Ammon's horn (tissue), 1 donor: Measurements from ENCODE around the gene CCNF.

Source experiments
- DNase-seq: peaks from one replicate; pipeline ENCODE4 v3.0.0-alpha.2; 2016; ENCODE audit warnings: low spot score

CCNF gene

GRCh38 chr16:2457267-2457666 is 28.0 kb downstream of the CCNF start:
- no peak for DNase-seq

DNA sequence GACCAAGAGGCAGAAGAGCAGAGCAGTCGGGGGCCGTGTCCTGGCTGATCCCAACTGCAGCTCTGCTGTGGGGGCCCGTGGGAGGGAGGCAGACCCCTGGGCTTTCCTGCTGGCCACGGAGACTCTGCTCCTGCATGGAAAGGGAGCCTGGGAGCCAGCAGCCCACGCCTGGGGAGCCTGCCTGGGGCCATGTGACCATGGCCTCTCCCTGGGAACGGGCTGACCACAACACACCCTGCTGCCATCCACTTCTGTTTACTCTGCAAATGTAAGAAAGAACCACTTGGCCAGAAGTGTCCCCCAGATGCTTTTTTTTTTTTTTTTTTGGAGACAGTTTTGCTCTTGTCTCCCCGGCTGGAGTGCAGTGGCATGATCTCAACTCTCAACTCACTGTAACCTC is 28.7 kb downstream of the CCNF start:
- DNase-seq: no peak

GRCh38 chr16:2458887-2459646 is 29.8 kb downstream of the CCNF start:
- no peak for DNase-seq

DNA sequence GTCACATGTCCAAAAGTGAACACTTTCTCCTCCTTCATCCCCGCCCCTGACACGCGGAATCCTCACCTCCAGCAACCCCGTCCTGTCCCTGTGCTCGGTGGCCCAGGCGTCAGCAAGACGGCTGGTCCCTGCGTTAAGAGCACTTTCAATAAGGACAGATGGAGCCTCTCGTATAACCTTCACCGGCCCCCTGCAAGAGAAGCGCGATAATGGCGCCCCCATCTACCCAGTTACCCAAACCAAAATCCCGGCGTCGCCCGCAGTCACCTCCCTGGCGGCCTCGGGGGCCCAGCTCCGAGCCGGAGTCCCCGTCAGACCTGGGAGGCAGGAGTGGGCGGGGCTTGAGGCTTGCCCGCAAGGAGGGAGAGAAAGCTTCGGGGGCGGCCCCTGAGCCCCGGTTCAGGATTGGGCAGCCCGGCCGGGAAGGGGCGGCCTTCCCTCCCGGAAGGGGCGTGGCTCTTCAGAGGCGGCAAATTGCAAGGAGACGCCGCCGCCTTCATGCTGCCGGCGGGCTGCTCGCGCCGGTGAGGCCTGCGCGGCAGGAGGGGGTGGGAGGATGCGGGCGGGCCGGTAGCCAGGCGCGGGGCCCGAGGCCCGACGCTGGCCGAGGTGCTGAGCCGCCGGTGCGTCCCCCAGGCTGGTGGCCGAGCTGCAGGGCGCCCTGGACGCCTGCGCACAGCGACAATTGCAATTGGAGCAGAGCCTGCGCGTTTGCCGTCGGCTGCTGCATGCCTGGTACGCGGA is 30.6 kb downstream of the CCNF start, which contains the start of gene TEDC2:
Gene TEDC2 (plus strand): TSS at position 463 of the 744 bp plus-strand sequence. CDS start 36 bp downstream, at position 499.
- peak; percentile 97 for DNase-seq

- DNase-seq: no peak
Observed at GRCh38 chr16:2460391-2460713, 31.1 kb downstream of the CCNF start.

GRCh38 chr16:2460916-2461315 is 31.7 kb downstream of the CCNF start:
- DNase-seq: no peak

DNA sequence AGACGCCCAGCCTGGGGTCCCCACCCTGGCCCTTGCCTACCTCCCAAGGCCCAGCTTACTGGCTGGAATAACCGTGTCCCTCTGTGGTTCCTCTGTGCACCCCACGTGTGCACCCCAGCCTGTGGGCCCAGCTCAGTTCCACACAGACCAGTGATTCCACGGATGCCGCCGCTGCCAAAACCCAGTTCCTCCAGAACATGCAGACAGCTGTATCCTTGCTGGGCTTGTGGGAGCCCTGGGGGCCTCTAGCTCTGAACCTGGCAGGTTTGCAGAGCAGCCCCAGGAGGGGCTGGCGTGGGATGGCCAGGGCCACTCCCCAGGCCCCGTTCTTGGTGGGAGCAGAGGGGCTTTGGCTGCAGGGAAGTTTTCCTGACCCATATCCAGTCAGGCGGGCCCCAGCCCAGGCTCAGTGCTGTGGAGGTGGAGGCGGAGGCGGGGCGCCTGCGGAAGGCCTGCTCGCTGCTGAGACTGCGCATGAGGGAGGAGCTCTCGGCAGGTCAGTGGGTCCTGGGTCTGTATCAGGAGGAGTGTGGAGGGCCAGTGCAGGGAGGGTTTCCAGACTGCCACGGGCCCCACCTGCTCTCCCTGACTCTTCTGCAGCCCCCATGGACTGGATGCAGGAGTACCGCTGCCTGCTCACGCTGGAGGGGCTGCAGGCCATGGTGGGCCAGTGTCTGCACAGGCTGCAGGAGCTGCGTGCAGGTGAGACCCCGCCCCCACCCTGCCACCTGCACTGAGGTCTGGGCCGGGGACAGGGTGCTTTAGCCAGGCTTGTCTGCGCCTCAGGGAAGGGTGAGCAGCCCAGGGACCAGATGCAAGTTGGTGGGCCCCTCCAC is 33.0 kb downstream of the CCNF start:
- no peak for DNase-seq

GRCh38 chr16:2464333-2464732 is 35.1 kb downstream of the CCNF start:
- no peak for DNase-seq

DNA sequence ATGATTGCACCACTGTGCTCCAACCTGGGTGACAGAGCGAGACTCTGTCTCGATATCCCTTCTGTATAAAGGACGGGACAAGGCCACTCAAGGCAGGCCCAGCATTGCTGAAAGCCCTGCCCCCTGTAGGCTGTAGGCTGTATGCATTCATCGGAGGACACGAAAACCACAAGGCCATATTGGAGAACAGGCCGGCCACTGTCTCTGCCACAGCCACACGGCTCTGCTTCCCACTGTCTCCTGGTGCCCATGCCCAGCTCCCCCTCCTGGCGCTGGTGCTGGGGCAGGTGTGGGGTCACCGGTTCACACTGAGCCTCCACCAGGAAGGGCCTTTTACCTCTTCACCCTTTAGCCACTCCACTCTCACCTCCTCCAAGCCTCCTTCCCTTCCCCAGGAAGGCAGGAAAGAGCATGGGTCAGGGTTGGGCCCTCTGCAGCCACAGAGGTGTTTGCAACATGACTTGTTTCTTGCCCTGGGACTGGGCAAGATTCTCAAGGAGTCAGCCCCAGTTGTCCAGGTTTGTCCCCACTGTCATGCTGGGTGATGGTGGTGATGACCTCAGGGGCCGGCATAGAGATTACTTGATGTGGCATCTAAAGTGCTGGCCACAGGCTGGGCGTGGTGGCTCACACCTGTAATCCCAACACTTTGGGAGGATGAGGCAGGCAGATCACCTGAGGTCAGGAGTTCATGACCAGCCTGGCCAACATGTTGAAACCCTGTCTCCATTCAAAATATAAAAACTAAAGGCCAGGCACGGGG is 36.6 kb downstream of the CCNF start:
- no peak for DNase-seq

DNA sequence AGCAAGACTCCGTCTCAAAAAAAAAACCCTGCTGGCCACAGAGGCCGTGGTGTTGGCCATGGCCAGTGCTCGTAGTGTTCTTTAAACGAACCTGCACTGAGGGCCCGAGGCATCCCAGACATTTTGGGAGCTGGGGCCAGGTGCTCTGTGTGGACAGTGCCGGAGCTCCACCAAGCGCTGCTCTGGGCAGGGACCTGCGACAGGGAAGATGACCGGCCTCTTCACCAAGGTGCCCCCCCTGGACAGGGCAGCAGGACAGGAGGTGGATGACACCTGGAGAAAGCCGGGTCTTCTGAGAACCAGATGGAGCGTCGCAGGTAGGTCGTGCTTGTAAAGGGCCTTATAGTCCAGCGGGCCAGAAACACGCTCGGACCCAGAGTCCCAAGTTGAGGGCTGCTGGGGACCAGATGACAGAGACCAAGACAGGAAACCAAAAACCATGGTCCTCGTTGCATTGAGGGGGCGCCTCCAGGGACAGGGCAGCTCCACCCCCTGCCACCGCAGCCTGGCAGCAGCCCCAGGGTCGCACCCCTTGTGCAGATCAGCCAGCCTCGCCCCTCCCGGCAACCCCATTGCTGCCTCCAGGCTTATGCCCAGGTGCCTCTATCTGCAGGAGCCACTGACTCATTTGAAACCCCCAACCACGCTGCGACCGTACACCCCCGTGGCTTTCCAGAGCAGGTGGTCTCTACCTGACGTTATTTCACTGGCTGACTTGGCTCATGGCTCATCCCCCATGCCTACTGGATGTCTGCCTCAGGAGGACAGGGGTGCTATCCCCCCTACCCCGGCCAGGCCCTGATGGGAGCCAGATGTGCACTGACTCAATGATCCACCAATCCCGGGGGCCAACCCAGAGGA is 37.6 kb downstream of the CCNF start:
- no peak for DNase-seq

- peak; percentile 59 for DNase-seq
Observed at GRCh38 chr16:2467528-2468232, 38.4 kb downstream of the CCNF start.

DNA sequence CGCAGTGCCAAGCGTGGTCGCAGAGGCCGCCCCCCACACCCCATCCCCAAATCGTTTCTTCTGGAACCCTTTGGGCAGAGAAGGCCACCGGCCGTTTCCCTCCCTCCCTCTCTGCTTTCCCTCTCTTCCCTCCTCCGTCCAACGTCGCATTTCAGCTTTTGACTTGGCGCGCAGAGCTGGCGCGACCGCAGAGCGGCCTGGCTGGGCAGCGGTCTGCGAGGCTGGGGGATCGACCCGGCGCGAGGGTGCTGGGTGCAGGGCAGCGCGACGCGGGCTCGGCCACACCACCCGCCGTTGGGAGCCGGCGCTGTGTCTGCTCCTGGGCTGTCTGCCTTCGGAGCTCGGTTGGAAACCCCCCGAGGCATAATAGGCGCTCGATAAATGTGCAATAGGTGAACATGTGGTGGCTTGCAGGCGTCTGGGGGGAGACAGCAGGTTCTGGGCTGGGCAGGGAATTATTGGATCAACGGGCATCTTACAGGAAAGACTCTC is 39.0 kb downstream of the CCNF start:
- DNase-seq: no peak

DNA sequence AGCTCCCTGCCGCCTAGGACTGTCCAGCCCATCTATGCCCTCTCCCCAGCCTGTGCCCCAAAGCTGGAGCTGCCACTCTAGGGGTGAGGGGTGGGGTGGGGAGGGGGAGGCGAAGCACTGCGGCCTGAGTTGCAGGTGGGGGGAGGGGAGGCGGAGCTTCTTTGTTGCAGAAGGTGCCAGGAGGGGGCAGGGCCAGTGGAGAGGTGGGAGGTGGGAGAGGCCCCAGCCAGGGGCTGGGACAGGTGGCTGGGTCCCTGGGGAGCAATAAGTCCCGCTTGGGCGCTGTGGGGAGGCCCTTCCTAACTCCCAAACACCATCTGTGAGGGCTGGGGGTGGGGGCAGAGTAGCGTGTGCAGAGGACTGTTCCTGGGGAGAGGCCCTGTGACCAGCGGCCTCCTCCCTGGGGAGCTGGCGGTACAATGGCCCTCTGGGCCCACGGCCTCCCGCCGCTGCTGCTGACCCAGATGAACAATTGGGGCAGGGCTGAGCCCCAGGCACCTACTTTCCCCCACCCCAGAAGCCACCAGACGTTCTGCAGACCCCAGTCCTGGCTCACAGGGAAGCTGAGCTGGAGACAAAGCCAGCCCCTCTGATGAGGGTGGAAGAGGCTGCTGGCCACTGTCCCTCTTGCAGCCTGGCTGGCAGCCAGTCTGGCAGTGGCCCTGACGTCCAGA is 39.6 kb downstream of the CCNF start:
- DNase-seq: peak; percentile 45

DNA sequence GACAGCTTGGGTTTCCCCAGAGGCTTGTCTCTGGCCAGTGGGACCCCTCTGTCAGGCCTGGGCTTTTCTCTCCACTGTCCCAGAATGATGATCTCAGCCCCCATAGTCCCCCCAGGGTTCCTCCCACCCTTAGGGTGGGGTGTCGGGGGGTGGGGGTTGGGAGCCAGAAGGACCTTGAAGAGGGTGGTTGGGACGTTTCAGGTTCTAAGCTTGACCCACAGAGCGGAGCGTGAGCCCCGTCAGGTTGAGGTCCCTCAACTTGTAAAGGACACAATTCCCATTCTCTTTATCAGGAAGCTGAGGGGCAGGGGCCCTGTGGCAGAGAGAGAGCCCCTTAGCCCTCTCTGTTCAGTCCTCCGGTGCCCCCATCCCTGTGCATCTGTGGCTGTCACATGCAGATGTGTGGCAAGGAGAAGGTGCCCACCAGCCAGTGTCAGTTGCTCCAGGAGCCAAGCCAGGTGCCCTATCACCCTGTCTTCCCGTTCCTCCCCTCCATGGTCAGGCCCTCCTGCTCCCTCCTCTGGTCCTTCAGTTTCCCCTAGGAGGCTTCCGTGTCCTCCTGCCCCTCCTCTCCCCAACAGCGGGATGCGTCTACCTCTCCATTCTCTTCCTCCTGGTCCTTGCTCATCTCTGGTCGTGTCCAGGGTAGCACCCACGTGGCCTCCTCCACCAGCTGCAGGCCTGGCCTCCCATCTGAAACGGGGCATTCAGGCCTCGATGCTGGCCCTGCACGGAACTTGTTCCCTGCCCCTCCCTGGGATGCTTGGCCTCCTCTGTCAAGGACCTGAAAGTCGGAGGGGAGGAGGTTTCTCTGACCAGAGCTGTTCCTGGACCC is 40.4 kb downstream of the CCNF start:
- no peak for DNase-seq

- DNase-seq: no peak
Observed at GRCh38 chr16:2470234-2470601, 41.0 kb downstream of the CCNF start.

- no peak for DNase-seq
Observed at GRCh38 chr16:2470603-2471015, 41.4 kb downstream of the CCNF start.

DNA sequence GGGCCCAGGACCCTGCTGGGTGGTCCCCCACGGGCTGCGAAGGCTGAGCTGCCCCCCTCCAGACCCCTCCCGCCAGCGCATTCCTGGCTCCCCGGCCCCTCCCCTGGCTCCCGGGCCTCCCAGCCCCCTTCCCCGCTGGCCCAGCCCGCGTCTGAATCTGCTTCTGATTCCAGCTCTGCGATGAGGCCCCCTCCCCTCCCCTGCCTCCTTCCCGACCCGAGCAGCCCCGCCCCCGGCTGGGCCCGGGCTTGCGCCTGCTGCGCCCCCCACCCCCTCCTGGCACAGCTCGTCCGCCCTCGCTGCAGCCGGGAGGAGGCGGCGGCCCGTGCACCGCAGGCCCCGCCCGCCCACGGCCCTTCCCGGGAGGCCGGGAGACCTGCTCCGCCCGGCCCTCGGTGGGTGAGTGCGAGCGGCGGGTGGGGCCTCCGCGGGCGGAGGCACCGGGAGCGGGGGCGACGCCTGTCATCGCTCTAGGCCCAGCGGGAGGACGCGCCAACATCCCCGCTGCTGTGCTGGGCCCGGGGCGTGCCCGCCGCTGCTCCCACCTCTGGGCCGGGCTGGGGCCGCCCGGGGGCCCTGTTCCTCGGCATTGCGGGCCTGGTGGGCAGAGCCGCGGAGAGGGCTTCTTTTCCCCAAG is 41.9 kb downstream of the CCNF start, which contains the start of gene NTN3:
Gene NTN3 (plus strand): TSS at position 282 of the 637 bp plus-strand sequence. CDS start 405 bp downstream, outside the sequence.
- no peak for DNase-seq
